Upper lobe of left lung (tissue), 6 donors: Measurements from ENCODE around the gene SF3A1. TPM values are rescaled to one million over a fixed set of nuclear protein-coding genes. Genes with fewer than 3 reads are reported as not detected.
A peak's percentile ranks its signal among the peaks of the same experiment; 100 is the strongest.
"Not testable (repeated sequence)": the region's sequence is repeated elsewhere in the genome, so short reads cannot be mapped to it uniquely, and the experiment has no call there.

Experiments used
- ATAC-seq, 2 donors: fragments of 200-7000 bp; cut with Tn5 transposase; one replicate each; pipeline ENCODE4 v1.9.1; 2022; ENCODE audit warnings: mild to moderate bottlenecking in 2 of 2, moderate library complexity in 2 of 2; ENCODE audit not compliant: low FRiP score in 2 of 2
- DNase-seq, 2 donors: peaks; one replicate each; pipeline ENCODE4 v3.0.0-alpha.2; 2019 to 2020
- H3K27ac ChIP-seq, 4 donors: fragments of 200-600 bp; sonication (generic); one replicate each; pipeline ENCODE4 v1.5.1; 2016 to 2019
- H3K27me3 ChIP-seq, 4 donors: fragments of 200-600 bp; sonication (generic); one replicate each; pipeline ENCODE4 v1.5.1; 2017 to 2019
- H3K36me3 ChIP-seq, 4 donors: fragments of 200-600 bp; sonication (generic); one replicate each; pipeline ENCODE4 v1.5.1; 2016 to 2019
- H3K4me1 ChIP-seq, 4 donors: fragments of 200-600 bp; sonication (generic); one replicate each; pipeline ENCODE4 v1.5.1; 2018 to 2019
- H3K4me3 ChIP-seq, 4 donors: fragments of 200-600 bp; sonication (generic); one replicate each; pipeline ENCODE4 v1.5.1; 2017 to 2019; ENCODE audit warnings: mild to moderate bottlenecking in 2 of 4, moderate library complexity in 1 of 4
- H3K9me3 ChIP-seq, 4 donors: fragments of 200-600 bp; sonication (generic); one replicate each; pipeline ENCODE4 v1.5.1; 2018 to 2019
- EP300 ChIP-seq, 4 donors: sonication (generic); formaldehyde crosslinking; IDR thresholded peaks; one replicate each; pipeline ENCODE4 v1.5.1; 2017; ENCODE audit warnings: antibody characterized with exemption in 4 of 4, control low read depth in 2 of 4
- POLR2A ChIP-seq, 4 donors: fragments of 450-650 bp; IDR thresholded peaks; one replicate each; pipeline ENCODE4 v1.5.1; 2016 to 2017; ENCODE audit warnings: antibody characterized with exemption in 4 of 4, mild to moderate bottlenecking in 2 of 4
- POLR2AphosphoS5 ChIP-seq, 2 donors: sonication (generic); formaldehyde crosslinking; IDR thresholded peaks; one replicate each; pipeline ENCODE4 v1.5.1; 2017; ENCODE audit warnings: antibody characterized with exemption in 2 of 2
- WGBS, 2 donors: methylation state at CpG; one replicate each; pipeline ENCODE4 v1.1.5; 2017 to 2018; 5-methylcytosine and 5-hydroxymethylcytosine counted together
- total RNA-seq, 6 donors: library from RNA; depleted of rRNA in 4 of 6; stranded (reverse); fragments of >200 nt in 4 of 6; gene quantifications; one replicate each; pipeline versions ENCODE4 v1.1.0 to v1.2.1, GENCODE V29; 2016 to 2021
- TF ChIP-seq, protein P1 (sequence below), 6 experiments: fragments of 450-650 bp in 4 of 6; fragments of 200-600 bp in 2 of 6; sonication (generic) in 2 of 6; IDR thresholded peaks; one replicate each; pipeline ENCODE4 v1.5.1; 2016 to 2019; ENCODE audit warnings: antibody characterized with exemption in 6 of 6
- donor health status: DM: no; HTN: no; CAD: no; lungs with moderate emphysema.
- donor health status: DM: no; HTN: yes; CAD: no; lungs with severe emphysema.

Gene SF3A1, protein sequence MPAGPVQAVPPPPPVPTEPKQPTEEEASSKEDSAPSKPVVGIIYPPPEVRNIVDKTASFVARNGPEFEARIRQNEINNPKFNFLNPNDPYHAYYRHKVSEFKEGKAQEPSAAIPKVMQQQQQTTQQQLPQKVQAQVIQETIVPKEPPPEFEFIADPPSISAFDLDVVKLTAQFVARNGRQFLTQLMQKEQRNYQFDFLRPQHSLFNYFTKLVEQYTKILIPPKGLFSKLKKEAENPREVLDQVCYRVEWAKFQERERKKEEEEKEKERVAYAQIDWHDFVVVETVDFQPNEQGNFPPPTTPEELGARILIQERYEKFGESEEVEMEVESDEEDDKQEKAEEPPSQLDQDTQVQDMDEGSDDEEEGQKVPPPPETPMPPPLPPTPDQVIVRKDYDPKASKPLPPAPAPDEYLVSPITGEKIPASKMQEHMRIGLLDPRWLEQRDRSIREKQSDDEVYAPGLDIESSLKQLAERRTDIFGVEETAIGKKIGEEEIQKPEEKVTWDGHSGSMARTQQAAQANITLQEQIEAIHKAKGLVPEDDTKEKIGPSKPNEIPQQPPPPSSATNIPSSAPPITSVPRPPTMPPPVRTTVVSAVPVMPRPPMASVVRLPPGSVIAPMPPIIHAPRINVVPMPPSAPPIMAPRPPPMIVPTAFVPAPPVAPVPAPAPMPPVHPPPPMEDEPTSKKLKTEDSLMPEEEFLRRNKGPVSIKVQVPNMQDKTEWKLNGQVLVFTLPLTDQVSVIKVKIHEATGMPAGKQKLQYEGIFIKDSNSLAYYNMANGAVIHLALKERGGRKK
- 100 to 1,000 TPM in 4 of 6 donors, 10 to 100 TPM in 2; 89.1 to 204 (median 138) TPM for total RNA-seq

DNA sequence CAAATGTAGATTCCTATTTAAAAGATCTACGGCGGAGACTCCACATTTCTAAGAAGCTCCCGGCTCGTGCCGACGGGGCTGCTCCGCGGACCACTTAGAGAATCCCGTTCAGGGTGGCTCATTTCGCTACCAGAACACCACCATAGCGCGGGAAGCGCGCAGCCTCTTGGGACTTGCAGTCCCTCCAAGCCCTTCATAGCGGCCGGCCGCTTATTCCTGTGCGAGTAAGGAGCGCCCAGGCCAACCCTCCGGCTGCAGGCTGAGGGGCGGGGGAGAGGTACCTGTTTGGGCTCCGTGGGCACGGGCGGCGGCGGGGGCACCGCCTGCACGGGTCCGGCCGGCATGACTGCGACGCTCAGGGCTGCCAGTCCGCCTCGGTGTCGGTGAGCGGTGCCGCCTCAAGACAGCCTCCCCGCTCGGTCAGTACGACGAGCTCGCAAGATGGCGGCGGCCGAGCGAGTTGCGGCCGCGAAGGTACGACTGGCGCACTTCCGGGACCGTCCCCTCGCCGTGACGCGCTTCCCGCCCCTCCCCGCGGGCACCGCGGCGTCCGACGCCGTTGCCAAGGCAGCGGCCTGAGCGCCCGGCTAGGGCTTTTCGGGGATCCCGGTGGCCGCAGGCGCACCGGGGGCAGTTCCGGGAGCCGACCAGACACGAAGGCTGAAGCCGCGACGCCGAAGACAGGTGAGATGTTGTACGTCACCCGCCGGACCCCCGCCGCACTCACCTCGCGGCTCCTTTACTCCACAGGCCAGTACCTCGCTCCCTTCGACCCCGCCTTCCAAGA is at the start of gene SF3A1, which contains the start of gene CCDC157:
Gene SF3A1, minus strand, starts transcription at position 446 of the 787 bp plus-strand sequence. Its CDS starts 102 bp downstream, at position 344.
Gene CCDC157, plus strand, starts transcription at position 559 of the 787 bp plus-strand sequence. CDS start 8,994 bp downstream, outside the sequence.
- Histone ChIP-seq H3K4me3 (peak within 1 kb of the TSS; percentile 61 to 83 (median 76)), H3K9me3 (no peaks in the 10 kb centered on the region), H3K4me1 (peaks cover 30 to 47% (median 35%) of the 10 kb centered on the region in 4 donors), H3K36me3 (peaks cover 10 to 18% (median 14%) of the 10 kb centered on the region in 4 donors), H3K27ac (peak within 1 kb of the TSS; percentile 95 to 99 (median 98)), H3K27me3 (no peaks in the 10 kb centered on the region)
- DNase-seq (peak; percentile 96 to 99), ATAC-seq (peak; percentile 95 to 99)
- TF ChIP-seq POLR2AphosphoS5 (IDR thresholded peaks at IDR 0.05) (peak; percentile 97 to 99), POLR2A (IDR thresholded peaks at IDR 0.05) (peak; percentile 73 to 97 (median 92)), EP300 (IDR thresholded peaks at IDR 0.05) (peak in 1 of 4 donors; percentile 64)
- TF ChIP-seq, protein P1, sequence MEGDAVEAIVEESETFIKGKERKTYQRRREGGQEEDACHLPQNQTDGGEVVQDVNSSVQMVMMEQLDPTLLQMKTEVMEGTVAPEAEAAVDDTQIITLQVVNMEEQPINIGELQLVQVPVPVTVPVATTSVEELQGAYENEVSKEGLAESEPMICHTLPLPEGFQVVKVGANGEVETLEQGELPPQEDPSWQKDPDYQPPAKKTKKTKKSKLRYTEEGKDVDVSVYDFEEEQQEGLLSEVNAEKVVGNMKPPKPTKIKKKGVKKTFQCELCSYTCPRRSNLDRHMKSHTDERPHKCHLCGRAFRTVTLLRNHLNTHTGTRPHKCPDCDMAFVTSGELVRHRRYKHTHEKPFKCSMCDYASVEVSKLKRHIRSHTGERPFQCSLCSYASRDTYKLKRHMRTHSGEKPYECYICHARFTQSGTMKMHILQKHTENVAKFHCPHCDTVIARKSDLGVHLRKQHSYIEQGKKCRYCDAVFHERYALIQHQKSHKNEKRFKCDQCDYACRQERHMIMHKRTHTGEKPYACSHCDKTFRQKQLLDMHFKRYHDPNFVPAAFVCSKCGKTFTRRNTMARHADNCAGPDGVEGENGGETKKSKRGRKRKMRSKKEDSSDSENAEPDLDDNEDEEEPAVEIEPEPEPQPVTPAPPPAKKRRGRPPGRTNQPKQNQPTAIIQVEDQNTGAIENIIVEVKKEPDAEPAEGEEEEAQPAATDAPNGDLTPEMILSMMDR (IDR thresholded peaks at IDR 0.05) = peak in 4 of 6 experiments; percentile 24 to 58 (median 39)
- 0 to 1% methylated on average over 43 to 44 of the region's 91 CpGs for WGBS, 2 donors

DNA sequence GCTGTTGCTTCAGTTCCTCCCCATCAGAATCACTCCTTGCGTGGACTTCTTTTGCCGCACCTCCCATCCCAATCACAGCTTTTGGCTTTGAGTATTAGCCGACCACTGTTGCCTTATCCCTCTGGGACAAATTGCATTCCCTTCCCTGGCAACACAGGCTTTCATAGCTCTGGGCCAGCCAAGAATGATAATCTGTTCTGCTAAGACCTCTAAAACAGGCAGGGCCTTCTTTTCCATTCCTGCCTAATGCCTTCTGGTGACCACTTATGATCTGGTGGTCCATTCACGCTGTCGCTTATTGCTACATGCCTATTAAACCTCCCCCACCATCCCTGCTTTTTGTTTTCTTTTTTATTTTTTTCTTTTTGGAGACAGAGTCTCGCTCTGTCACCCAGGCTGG is 49.7 kb upstream of the SF3A1 start:
- no peak for DNase-seq
- peaks cover 0 to 31% (median 7%) of the 10 kb centered on the region in 4 donors for H3K36me3 ChIP-seq

DNA sequence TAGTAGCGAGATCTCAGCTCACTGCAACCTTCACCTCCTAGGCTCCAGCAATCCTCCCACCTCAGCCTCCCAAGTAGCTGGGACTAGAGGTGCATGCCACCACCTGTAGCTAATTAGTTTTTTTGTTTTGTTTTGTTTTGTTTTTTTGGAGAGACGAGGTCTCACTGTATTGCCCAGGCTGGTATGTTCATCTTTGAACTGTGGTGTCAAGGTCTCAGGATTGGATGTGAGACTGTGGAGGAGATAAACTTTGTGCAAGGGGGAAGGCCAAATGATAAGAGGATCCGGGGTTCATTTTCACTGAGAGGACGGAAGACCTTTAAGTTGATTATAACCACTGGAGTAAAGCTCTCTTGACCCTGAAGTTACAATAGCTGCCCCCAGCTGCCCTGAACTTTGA is 49.0 kb upstream of the SF3A1 start:
- Histone ChIP-seq H3K4me1 (no peaks in the 10 kb centered on the region), H3K36me3 (peaks cover 0 to 26% (median 5%) of the 10 kb centered on the region in 4 donors), H3K9me3 (no peaks in the 10 kb centered on the region), H3K27me3 (no peaks in the 10 kb centered on the region), H3K4me3 (no peak overlapping the region), H3K27ac (no peak overlapping the region)
- 66 to 67% methylated on average over 4 of the region's 4 CpGs for WGBS, 2 donors
- ATAC-seq = no peak
- TF ChIP-seq, protein P1 (IDR thresholded peaks at IDR 0.05) = no peak
- TF ChIP-seq POLR2AphosphoS5 (IDR thresholded peaks at IDR 0.05) (no peak), POLR2A (IDR thresholded peaks at IDR 0.05) (no peak), EP300 (IDR thresholded peaks at IDR 0.05) (no peak)
- DNase-seq = no peak

More for the DNA sequence above, 49.7 kb upstream of the SF3A1 start:
- Histone ChIP-seq H3K9me3 (no peaks in the 10 kb centered on the region), H3K27ac (no peak overlapping the region), H3K4me1 (no peaks in the 10 kb centered on the region), H3K4me3 (no peak overlapping the region), H3K27me3 (no peaks in the 10 kb centered on the region)
- TF ChIP-seq, protein P1 (IDR thresholded peaks at IDR 0.05) = no peak
- no peak for TF ChIP-seq POLR2A (IDR thresholded peaks at IDR 0.05)
- TF ChIP-seq POLR2AphosphoS5 (IDR thresholded peaks at IDR 0.05) = no peak
- no peak for TF ChIP-seq EP300 (IDR thresholded peaks at IDR 0.05)
- whole genome bisulfite sequencing, 2 donors = 90 to 98% methylated on average over 6 of the region's 6 CpGs
- no peak for ATAC-seq

DNA sequence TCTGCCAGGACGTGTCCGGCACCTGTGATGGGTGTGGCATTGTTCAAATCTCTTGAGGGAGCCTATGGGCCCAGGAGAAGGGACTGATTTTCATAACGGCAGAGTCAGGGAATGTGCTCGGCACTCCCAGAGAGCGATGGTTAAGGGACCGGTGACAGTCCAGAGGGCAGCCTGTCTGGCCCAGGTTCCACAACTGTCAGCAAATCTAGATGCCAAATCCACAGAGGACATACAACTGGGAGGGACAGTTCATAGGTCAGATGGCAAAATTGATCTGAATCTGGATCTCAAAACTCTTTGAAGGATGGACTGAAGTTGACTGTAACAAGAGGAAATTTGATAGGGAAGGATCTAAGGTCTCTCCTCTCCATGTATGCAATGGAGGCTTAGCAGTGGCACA is 47.6 kb upstream of the SF3A1 start:
- no peaks in the 10 kb centered on the region for H3K4me1 ChIP-seq
- no peaks in the 10 kb centered on the region for H3K27me3 ChIP-seq
- H3K9me3 ChIP-seq = no peaks in the 10 kb centered on the region
- TF ChIP-seq, protein P1 (IDR thresholded peaks at IDR 0.05) = no peak
- TF ChIP-seq POLR2A (IDR thresholded peaks at IDR 0.05) (no peak), POLR2AphosphoS5 (IDR thresholded peaks at IDR 0.05) (no peak), EP300 (IDR thresholded peaks at IDR 0.05) (no peak)
- WGBS, 2 donors = 75 to 87% methylated on average over 6 of the region's 6 CpGs
- DNase-seq = no peak
- peaks cover 0 to 14% (median 0%) of the 10 kb centered on the region in 4 donors for H3K36me3 ChIP-seq
- H3K27ac ChIP-seq = no peak overlapping the region
- H3K4me3 ChIP-seq = no peak overlapping the region
- no peak for ATAC-seq

DNA sequence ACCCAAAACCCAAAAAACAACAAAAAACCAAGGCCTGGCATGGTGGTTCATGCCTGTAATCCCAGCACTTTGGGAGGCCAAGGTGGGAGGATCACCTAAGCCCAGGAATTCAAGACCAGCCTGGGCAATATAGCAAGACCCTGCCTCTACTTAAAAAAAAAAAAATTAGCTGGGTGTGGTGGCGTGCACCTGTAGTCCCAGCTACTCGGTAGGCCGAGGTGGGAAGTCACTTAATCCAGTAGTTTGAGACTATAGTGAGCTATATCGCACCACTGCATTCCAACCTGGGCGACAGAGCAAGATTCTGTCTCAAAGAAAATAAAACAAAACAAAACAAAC is 46.0 kb upstream of the SF3A1 start:
- ATAC-seq, H3K9me3 ChIP-seq, H3K4me3 ChIP-seq, DNase-seq, H3K36me3 ChIP-seq, H3K27ac ChIP-seq: not testable (repeated sequence)
- H3K4me1 ChIP-seq = peaks cover 5 to 13% (median 8%) of the 10 kb centered on the region in 4 donors
- WGBS, 2 donors = 95 to 98% methylated on average over 5 of the region's 5 CpGs
- H3K27me3 ChIP-seq = peaks cover 0 to 14% (median 0%) of the 10 kb centered on the region in 4 donors
